ENCODE data around the gene POU6F2.

- TF ChIP-seq RNF219 (CRISPR knock-in tag; IDR thresholded peaks at IDR 0.05) (no peak), HNRNPLL (IDR thresholded peaks at IDR 0.05; ENCODE audit: low read depth, low read length, poor library complexity, severe bottlenecking) (no peak), TBP (optimal IDR thresholded peaks at IDR 0.05; ENCODE audit: low read depth, low read length) (no peak), PCBP2 (IDR thresholded peaks at IDR 0.05; ENCODE audit: low read depth, low read length, poor library complexity, severe bottlenecking) (no peak), KLF16 (IDR thresholded peaks at IDR 0.05) (no peak), CTCF (IDR thresholded peaks at IDR 0.05 in 2 of 3, conservative IDR thresholded peaks at IDR 0.05 in 1 of 3; ENCODE audit: insufficient read depth in 2 of 3, low read depth in 1 of 3, low read length in 3 of 3) (no peak), ELK3 (CRISPR knock-in tag; IDR thresholded peaks at IDR 0.05) (no peak), KLF10 (CRISPR knock-in tag; IDR thresholded peaks at IDR 0.05) (no peak)
Observed at GRCh38 chr7:39402034-39402433, 424.3 kb downstream of the POU6F2 start.
